HG03135 (cell line): ENCODE data around the gene GABRA4.

Experiments used
- ATAC-seq: cut with Tn5 transposase; IDR thresholded peaks from one replicate; pipeline ENCODE4 v1.9.1; 2021; ENCODE audit warnings: mild to moderate bottlenecking, moderate library complexity; ENCODE audit not compliant: unreplicated experiment

GABRA4 gene

DNA sequence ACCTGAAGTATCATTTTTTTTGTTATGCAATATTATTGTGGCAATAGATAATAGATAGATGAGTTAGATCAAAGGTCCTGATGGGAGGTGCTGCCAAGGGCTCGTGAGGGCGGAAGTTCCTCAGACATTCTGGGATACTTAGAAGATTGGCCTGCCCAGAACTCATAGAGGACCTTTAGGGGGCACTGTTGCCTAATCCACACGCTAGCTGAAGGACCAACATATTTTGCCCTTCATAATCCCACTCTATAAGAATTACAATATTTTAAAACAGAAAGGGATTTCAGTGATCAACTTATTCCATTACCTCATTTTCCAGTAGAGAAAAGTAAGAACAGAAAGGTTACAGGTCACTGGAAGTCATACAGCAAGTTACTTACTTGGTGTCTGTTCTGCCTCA, 61.4 kb downstream of the GABRA4 start:
- ATAC-seq: peak; percentile 83

DNA sequence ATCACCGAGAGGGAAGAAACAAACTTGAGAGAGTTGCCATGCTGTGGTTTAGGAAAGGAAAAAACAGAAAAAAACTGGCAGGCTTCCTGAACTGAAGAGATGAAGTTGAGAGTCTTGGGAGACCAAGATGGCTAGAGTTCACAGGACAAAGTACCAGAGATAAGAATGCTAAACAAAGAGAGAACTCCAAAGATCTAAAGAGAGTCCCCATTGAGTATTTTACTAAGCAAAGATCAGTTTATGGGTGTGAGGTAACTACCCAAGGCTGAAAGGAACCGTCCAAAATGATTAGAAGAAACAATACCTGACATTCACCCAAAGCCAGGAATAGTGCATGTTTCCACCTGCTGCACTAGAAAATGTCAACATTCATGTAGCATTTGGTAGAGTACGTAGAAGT, 62.5 kb downstream of the GABRA4 start:
- no peak for ATAC-seq

DNA sequence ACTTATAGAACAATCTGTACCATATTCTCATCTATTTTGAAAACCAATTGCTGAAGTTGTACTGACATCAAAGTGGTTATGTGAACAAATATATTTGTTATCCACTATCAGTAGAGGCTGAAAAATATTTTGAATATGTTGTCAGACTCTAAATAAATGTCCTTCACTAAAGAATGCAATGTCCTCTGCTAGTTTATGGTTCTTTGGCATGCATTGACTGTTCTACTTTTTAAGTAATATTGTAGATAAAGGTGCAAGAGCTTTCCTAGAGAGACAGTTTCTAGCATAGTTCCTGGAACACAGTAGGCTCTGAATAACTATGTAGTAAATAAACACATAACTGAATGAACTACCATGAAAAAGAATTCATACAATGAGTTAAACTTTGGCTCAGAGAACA, 66.2 kb downstream of the GABRA4 start:
- ATAC-seq: no peak

DNA sequence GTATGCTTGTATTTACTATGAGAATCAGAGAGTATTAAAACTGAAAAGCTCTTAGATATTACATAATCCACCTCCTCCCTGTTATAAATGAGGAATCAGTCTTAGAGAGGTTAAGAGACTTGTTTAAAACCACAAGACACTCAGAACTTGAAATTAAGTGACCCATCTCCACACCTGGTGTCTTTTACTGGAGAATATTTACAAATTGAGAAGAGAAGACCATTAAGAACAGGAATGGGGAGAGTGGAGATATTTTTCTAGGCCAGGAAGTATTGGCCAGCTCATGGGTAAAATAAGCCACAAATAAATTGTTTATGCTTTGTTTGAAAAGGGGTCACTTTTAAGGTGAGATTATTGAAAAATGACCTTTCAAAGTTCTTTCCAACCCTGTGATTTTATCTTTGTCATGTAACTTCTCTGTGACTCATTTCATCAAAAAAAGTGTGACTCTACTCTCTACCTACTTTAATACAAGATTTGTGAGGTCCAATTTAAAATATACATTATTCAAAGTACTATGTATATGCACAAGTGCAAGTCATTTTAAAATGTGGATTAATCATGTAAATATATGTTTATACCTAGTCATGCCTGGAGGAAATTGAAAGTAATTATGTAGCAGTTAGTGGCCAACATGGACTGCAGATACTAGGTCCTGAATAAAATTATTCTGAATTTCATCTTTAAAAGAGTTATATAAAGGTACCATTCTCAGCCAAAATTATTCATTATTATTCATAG, 68.4 kb downstream of the GABRA4 start:
- ATAC-seq: no peak

DNA sequence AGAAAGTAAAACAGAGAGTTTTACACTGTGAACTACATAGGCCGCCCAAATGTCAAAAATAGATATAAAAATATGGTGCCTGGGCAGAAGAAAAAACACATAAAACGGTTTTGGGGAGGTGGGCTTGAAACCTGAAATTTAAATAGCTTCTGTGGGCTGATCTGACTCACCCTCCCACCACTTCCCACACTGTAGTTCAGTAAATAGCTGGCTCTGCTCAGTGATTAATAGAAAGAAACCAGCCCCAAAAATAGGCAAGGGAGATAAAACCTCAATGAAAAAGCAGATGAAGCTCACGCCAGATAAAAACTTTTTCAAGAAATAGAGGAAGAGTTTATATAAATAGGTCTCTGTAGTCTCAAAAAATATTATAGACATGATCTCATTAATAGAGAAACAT, 71.2 kb downstream of the GABRA4 start:
- no peak for ATAC-seq

DNA sequence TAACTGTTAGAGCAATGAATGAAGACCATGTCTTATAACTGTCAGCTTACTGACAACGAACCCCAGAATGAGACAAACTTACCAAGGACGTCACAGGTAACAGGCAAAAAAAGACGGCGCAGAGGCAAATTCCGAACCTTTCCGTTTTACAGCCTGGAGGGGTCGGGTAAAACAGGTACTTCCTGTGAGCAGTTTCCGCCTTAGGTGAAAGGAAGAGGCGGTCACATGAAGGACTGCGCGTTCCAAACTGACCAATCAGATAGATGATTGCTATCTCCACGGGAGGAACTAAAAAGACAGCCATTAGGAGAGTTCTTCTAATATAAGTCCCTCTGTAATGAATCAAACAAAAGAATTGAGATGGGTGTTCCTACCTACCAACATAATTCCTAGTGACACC, 84.3 kb downstream of the GABRA4 start, which contains the start of gene COX7B2:
Gene COX7B2 (minus strand): TSS at position 168 of the 400 bp plus-strand sequence. CDS start 174,053 bp downstream, outside the sequence.
- no peak for ATAC-seq

DNA sequence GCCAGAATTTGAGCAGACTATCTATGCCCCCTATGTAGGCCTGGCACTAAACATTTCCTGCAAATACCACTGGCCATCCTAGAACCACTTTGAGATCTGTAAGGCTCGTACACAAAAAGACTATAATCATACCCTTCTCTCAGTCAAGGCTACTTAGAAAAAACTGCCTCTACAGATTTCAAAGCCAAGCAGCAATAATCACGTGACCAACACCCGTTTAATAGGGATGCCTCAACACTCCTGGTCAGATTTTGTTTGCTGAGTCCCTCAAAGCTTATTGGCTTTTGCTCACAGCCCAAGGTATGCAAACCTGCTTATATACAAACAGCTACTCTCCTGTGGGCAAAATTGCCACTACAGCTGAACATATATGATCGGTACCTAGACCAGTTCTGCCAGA, 85.2 kb downstream of the GABRA4 start:
- no peak for ATAC-seq

DNA sequence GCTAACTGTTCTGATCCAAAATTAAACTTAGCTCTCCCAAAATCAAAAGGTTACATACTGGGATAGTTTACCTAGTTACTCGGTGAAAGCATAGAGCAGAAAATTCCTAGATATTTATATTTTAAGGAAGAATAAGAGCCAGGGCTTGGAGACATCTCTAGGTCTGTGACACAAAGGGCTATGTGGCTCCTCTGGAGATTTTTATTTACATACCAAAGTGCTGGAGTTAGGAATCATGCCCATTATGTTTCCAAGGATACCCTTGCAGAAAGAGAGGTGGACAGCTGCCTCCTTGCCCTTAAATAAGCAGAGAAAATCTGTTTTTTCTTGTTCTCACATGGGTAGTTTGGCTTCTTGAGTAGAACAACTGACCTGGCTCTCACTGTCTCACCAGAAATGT, 93.3 kb downstream of the GABRA4 start:
- no peak for ATAC-seq

DNA sequence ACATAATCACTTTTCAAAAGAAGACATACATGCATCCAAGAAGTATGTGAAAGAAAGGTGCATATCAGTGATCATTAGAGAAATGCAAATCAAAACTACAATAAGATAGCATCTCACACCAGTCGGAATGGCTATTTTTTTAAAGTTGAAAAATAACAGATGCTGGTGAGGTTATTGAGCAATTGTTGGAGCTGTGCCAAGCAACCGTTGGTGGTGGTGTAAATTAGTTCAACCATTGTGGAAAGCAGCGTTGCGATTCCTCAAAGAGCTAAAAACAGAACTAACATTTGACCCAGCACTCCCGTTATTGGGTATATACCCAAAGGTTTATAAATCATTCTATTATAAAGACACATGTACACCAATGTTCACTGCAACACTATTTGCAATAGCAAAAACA, 98.6 kb downstream of the GABRA4 start:
- no peak for ATAC-seq

DNA sequence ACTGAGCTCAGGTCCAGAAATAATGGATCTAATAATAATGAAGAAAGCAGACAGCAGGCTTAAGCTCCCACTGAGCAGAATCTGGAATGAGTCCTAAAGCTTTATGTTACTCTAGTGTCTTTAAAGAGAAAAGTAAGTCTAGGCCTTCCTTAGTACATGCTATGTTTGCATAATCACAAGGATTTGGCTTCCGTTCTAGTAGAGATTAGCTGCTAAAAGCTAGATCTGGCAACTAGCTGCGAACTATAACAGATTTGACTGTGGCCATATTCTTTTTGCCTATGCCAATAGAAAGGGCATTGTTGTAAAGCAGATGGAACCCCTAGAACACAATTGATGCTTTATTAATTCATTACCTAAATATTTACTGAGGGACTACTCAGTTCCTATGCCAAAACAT, 103.3 kb downstream of the GABRA4 start:
- ATAC-seq: no peak

DNA sequence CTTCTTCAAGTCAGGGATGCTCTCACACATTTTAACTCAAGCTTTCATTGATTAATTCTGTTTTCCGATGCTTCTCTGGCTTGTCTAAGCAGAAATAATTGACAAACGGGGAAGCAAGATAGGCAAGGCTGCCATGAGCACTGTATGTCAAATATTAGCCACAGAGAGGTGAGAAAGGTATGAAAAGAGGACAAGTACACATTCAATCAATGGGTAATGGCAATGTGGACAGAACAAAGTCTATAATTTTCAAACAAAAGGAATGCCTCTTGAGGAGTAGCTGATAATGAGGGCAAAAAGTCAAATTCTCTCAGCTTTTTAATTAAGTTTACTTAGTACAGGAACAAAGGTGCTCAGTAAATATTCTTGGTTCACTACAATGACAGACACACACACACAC, 104.0 kb downstream of the GABRA4 start:
- no peak for ATAC-seq

DNA sequence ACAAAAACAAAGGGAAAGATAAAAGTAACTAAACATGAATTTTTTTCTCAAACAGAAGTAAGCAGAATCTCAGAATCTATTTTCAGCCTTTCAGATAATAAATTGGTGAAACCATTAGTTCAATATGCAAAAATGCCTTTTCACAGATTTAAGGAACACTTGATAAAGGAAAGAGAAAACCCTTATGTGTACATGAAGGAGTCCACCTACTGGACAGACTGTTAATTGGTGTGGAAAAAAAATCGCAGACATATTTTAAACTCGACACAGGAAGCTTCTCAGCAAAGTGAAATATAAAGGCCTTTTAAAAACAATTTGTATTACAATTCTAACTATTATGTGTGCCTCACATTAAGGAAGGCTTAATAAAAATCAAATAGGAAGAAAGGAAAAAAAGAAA, 106.7 kb downstream of the GABRA4 start:
- no peak for ATAC-seq

DNA sequence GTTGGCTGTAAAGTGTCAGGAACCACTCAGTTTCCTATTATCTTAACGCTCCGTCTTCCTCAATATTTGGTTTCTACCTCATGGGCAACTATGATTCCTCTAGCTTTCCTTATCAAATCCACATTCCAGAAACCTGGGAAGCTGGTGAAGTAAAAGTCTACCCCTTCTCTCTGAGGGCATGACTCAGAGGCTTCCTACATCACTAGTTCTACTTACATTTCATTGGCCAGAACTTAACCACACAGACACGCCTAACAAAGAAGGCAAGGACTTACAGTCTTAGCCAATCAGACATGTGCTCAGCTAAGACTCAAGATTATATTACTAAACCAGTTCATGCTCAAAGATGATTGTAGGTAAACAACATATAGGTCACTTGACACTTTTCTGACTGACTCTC, 114.7 kb downstream of the GABRA4 start:
- no peak for ATAC-seq

DNA sequence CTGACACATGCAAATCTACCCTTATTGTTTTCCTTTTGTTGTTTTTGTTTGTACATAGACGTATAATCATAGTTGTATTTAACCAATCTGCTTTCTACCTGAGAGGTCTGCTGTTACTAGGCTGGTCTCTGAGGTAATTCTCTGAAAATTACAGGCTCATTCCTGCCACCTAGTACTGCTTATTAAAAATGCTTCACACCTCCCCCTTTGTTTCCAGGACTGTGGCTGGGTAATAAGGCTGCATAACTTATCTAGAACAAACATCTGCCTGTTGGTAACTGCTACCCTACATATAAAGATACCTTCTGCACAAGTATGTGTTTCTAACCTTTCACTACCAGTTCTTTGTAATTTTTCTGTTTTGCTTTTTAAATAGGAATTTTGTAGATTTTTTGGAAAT, 118.6 kb downstream of the GABRA4 start:
- no peak for ATAC-seq

DNA sequence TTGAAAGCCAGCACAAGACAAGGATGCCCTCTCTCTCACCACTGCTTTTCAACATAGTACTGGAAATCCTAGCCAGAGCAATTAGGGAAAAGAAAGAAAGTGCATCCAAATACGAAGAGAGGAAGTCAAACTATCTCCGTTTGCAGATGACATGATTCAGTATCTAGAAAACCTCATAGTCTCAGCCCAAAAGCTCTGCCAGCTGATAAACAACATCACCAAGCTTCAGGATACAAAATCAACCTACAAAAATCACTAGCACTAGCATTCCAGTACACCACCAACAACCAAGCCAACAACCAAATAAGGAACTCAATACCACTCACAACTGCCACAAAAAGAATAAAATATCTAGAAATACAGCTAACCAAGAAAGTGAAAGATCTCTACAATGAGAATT, 123.0 kb downstream of the GABRA4 start:
- ATAC-seq: no peak
